K562 (cell line): Measurements from ENCODE around the gene NPC1. TPM values are rescaled to one million over a fixed set of nuclear protein-coding genes. Genes with fewer than 3 reads are reported as not detected.

Source experiments
- ATAC-seq: fragments of 200-7000 bp; cut with Tn5 transposase; 3 replicates; pipeline ENCODE4 v1.9.1; 2020; ENCODE audit warnings: moderate library complexity
- BruUV-seq: library from RNA; stranded (reverse); fragments of 400-500 nt; replicated peaks from 2 replicates; lab custom pipeline; 2021; lab: Mats Ljungman, UMichigan
- CTCF ChIA-PET: fragments of 300-600 bp; formaldehyde crosslinking; extraction: SDS; loops from one replicate; lab custom pipeline; 2021; ENCODE audit warnings: low intra/inter-chr PET ratio; lab: Yijun Ruan, JAX
- POLR2A ChIA-PET: fragments of 300-600, 350-650 bp; sonication (Branson Sonifier 250); formaldehyde crosslinking; extraction: SDS; loops from one replicate; lab custom pipeline; 2021; ENCODE audit warnings: antibody characterized with exemption, inconsistent platforms; lab: Yijun Ruan, JAX
- DNase-seq, 4 experiments: peaks; one replicate each; pipeline versions ENCODE4 v3.0.0 to v3.0.0-alpha.2; 2011 to 2018; ENCODE audit warnings: low spot score in 3 of 4, mixed read lengths in 3 of 4; ENCODE audit errors: extremely low read depth in 1 of 4
- FAIRE-seq: peaks from 2 replicates; lab custom pipeline; 2011; peaks lifted over from hg19 to GRCh38; lab: Jason Lieb, UNC
- H2AFZ ChIP-seq: 2 replicates; pipeline ENCODE4 v1.6.0; 2011; ENCODE audit warnings: low read depth, low read length, control low read depth, inconsistent platforms
- H3K27ac ChIP-seq: fragments of 200-600 bp; 3 replicates; pipeline ENCODE4 v1.8.0; 2011; ENCODE audit warnings: low read depth, mild to moderate bottlenecking, control low read depth, inconsistent platforms, low read length, moderate library complexity, mixed read lengths; ENCODE audit errors: extremely low read depth
- H3K27me3 ChIP-seq, 2 experiments: fragments of 300-600 bp in 1 of 2; 2 replicates in 1 of 2; 3 replicates in 1 of 2; pipeline versions ENCODE4 v1.6.0 to v1.8.0; 2011; ENCODE audit warnings: inconsistent platforms in 2 of 2, low read length in 2 of 2, mild to moderate bottlenecking in 1 of 2, mixed read lengths in 1 of 2, moderate library complexity in 1 of 2; ENCODE audit not compliant: control insufficient read depth in 2 of 2, insufficient read depth in 2 of 2
- H3K36me3 ChIP-seq: fragments of 300-600 bp; 3 replicates; pipeline ENCODE4 v1.8.0; 2011; ENCODE audit warnings: mild to moderate bottlenecking, low read length, inconsistent platforms; ENCODE audit not compliant: control insufficient read depth, insufficient read depth
- H3K4me1 ChIP-seq, 2 experiments: fragments of 200-600 bp in 1 of 2; replicated peaks in 1 of 2; 2 replicates in 1 of 2; 3 replicates in 1 of 2; pipeline versions ENCODE4 v1.5.1 to v1.8.0; 2011; ENCODE audit warnings: inconsistent platforms in 2 of 2, low read length in 2 of 2, mild to moderate bottlenecking in 1 of 2, mixed read lengths in 1 of 2, moderate library complexity in 1 of 2; ENCODE audit not compliant: control insufficient read depth in 2 of 2, insufficient read depth in 2 of 2
- H3K4me2 ChIP-seq: 2 replicates; pipeline ENCODE4 v1.6.1; 2011; ENCODE audit warnings: low read length, control low read depth, inconsistent platforms, mixed read lengths; ENCODE audit not compliant: insufficient read depth
- H3K4me3 ChIP-seq: fragments of 200-600 bp; sonication (generic), shearing (Covaris generic); 2 replicates; pipeline ENCODE4 v1.5.1; 2016; ENCODE audit warnings: control low read depth, inconsistent platforms
- H3K79me2 ChIP-seq: fragments of 200-600 bp; 3 replicates; pipeline ENCODE4 v1.8.0; 2011; ENCODE audit warnings: low read length, inconsistent platforms; ENCODE audit not compliant: control insufficient read depth, insufficient read depth
- H3K9ac ChIP-seq, 2 experiments: 2 replicates each; pipeline versions ENCODE4 v1.6.0 to v1.6.1; 2011; ENCODE audit warnings: low read depth in 2 of 2, low read length in 2 of 2, control low read depth in 1 of 2, inconsistent platforms in 1 of 2, mild to moderate bottlenecking in 1 of 2, mixed read lengths in 1 of 2; ENCODE audit not compliant: insufficient read depth in 1 of 2
- H3K9me1 ChIP-seq: one replicate; pipeline ENCODE4 v1.6.0; 2011; ENCODE audit warnings: inconsistent platforms, mild to moderate bottlenecking, low read length, moderate library complexity; ENCODE audit not compliant: control insufficient read depth, insufficient read depth
- H3K9me3 ChIP-seq: replicated peaks from 2 replicates; pipeline ENCODE4 v1.5.1; 2011; ENCODE audit warnings: low read depth, low read length, inconsistent platforms; ENCODE audit not compliant: control insufficient read depth, insufficient read depth
- H4K20me1 ChIP-seq: replicated peaks from 2 replicates; pipeline ENCODE4 v1.6.1; 2011; ENCODE audit warnings: low read length, inconsistent platforms, mixed read lengths; ENCODE audit not compliant: control insufficient read depth, insufficient read depth
- RBBP5 ChIP-seq: fragments of 200-600 bp; sonication (generic); IDR thresholded peaks from 2 replicates; pipeline ENCODE4 v1.6.1; 2012; ENCODE audit warnings: borderline replicate concordance, mild to moderate bottlenecking, low read length, control low read depth, inconsistent platforms; ENCODE audit not compliant: insufficient read depth, poor library complexity, severe bottlenecking
- ZZZ3 ChIP-seq: fragments of 450-650 bp; IDR thresholded peaks from 2 replicates; pipeline ENCODE4 v1.6.1; 2016; ENCODE audit warnings: antibody characterized with exemption, mild to moderate bottlenecking, moderate library complexity
- WGBS: fragments of 100-300 bp; shearing (Covaris generic); methylation state at CpG from one replicate; pipeline ENCODE4 v1.1.6; 2016; ENCODE audit warnings: low coverage, mixed read lengths; ENCODE audit not compliant: insufficient coverage; ENCODE audit errors: missing lambda C conversion rate; 5-methylcytosine and 5-hydroxymethylcytosine counted together
- in situ Hi-C: fragments of 300-500 bp; cut with MboI; formaldehyde crosslinking; loops from 4 replicates; pipeline ENCODE4 v1.15.0; 2018; ENCODE audit warnings: inconsistent platforms, mixed read lengths
- intact Hi-C: fragments of 100-400 bp; cut with micrococcal nuclease; formaldehyde crosslinking; loops from 2 replicates; pipeline ENCODE4 v1.14.2; 2022
- polyA plus RNA-seq, 8 experiments: library from polyadenylated mRNA; depleted of rRNA in 4 of 8; stranded (reverse) in 5 of 8; unstranded in 3 of 8; fragments of >200 nt; fragmentation: Nextera tagmentation in 2 of 8; fragmentation: Illumina TruSeq in 1 of 8; extraction: Ambion mirVana in 2 of 8; extraction: Trizol in 1 of 8; gene quantifications; 2 replicates each; pipeline versions ENCODE4 v1.2.1 to v1.2.3, GENCODE V29; 2011 to 2014; ENCODE audit warnings: inconsistent platforms in 1 of 8, missing spikeins in 1 of 8
- total RNA-seq, 7 experiments: library from RNA; depleted of rRNA in 6 of 7; stranded (reverse); fragments of >200 nt in 6 of 7; fragmentation: Illumina TruSeq in 2 of 7; extraction: Trizol in 2 of 7; gene quantifications; 2 replicates each; pipeline versions ENCODE4 v1.2.1 to v1.2.3, GENCODE V29; 2011 to 2021; ENCODE audit warnings: low replicate concordance in 1 of 7
- TF ChIP-seq, protein P1 (sequence below): fragments of 450-650 bp; IDR thresholded peaks from 2 replicates; pipeline ENCODE4 v1.6.1; 2017; ENCODE audit warnings: antibody characterized with exemption
- TF ChIP-seq, protein P2 (sequence below): fragments of 200-600 bp; sonication (generic); IDR thresholded peaks from one replicate; pipeline ENCODE4 v1.6.1; 2012; ENCODE audit warnings: mild to moderate bottlenecking, low read depth, low read length, inconsistent platforms

NPC1 gene
- total and polyA plus RNA-seq, 9 of the 15 experiments (the other 6 are each of a cell fraction or from before 2014, with no cell fraction given): 17.1 to 45.9 (median 27.6) TPM

DNA sequence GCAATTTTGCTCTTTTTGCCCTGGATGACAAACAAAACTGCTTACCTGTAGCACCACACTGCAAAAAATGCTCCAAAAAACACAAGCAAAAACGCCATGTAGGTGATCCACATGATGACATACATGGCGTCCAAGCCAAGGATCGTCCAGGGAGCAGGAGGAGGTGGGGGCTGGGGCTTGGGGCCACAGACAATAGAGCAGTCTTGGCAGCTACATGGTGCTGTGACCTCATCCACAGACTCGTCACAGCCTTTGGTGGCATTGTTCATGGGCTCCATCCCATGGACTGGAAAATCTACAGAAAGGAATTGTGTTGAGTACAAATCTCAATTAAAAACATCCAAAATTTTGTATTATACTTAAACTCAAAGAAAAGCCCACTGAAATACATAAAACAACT is 26.1 kb downstream of the NPC1 start:
- Histone ChIP-seq H3K4me1 (no peaks in the 10 kb centered on the region), H3K9ac (no peak overlapping the region), H3K79me2 (no peaks in the 10 kb centered on the region), H3K4me2 (no peak overlapping the region), H3K9me1 (no peaks in the 10 kb centered on the region), H3K27me3 (no peaks in the 10 kb centered on the region), H2AFZ (no peak overlapping the region), H4K20me1 (no peaks in the 10 kb centered on the region), H3K36me3 (peaks cover 78% of the 10 kb centered on the region), H3K9me3 (no peaks in the 10 kb centered on the region), H3K27ac (no peak overlapping the region), H3K4me3 (no peak overlapping the region)
- FAIRE-seq: no peak
- ChIA-PET CTCF (no interaction called here), POLR2A (interaction anchor here (0.8 kb wide), 1 partner anchor 32 kb away, joined by 3 read pairs; no protein-coding TSS in a partner anchor)
- 76% methylated on average over 4 of the region's 4 CpGs for WGBS
- no peak for ATAC-seq
- BruUV-seq: no TSS peak
- in situ Hi-C loops: no loop called here
- DNase-seq: no peak
- intact Hi-C loops: no loop called here
- TF ChIP-seq ZZZ3 (no peak), RBBP5 (no peak)
- TF ChIP-seq, protein P1, sequence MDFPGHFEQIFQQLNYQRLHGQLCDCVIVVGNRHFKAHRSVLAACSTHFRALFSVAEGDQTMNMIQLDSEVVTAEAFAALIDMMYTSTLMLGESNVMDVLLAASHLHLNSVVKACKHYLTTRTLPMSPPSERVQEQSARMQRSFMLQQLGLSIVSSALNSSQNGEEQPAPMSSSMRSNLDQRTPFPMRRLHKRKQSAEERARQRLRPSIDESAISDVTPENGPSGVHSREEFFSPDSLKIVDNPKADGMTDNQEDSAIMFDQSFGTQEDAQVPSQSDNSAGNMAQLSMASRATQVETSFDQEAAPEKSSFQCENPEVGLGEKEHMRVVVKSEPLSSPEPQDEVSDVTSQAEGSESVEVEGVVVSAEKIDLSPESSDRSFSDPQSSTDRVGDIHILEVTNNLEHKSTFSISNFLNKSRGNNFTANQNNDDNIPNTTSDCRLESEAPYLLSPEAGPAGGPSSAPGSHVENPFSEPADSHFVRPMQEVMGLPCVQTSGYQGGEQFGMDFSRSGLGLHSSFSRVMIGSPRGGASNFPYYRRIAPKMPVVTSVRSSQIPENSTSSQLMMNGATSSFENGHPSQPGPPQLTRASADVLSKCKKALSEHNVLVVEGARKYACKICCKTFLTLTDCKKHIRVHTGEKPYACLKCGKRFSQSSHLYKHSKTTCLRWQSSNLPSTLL: no peak
- TF ChIP-seq, protein P2, sequence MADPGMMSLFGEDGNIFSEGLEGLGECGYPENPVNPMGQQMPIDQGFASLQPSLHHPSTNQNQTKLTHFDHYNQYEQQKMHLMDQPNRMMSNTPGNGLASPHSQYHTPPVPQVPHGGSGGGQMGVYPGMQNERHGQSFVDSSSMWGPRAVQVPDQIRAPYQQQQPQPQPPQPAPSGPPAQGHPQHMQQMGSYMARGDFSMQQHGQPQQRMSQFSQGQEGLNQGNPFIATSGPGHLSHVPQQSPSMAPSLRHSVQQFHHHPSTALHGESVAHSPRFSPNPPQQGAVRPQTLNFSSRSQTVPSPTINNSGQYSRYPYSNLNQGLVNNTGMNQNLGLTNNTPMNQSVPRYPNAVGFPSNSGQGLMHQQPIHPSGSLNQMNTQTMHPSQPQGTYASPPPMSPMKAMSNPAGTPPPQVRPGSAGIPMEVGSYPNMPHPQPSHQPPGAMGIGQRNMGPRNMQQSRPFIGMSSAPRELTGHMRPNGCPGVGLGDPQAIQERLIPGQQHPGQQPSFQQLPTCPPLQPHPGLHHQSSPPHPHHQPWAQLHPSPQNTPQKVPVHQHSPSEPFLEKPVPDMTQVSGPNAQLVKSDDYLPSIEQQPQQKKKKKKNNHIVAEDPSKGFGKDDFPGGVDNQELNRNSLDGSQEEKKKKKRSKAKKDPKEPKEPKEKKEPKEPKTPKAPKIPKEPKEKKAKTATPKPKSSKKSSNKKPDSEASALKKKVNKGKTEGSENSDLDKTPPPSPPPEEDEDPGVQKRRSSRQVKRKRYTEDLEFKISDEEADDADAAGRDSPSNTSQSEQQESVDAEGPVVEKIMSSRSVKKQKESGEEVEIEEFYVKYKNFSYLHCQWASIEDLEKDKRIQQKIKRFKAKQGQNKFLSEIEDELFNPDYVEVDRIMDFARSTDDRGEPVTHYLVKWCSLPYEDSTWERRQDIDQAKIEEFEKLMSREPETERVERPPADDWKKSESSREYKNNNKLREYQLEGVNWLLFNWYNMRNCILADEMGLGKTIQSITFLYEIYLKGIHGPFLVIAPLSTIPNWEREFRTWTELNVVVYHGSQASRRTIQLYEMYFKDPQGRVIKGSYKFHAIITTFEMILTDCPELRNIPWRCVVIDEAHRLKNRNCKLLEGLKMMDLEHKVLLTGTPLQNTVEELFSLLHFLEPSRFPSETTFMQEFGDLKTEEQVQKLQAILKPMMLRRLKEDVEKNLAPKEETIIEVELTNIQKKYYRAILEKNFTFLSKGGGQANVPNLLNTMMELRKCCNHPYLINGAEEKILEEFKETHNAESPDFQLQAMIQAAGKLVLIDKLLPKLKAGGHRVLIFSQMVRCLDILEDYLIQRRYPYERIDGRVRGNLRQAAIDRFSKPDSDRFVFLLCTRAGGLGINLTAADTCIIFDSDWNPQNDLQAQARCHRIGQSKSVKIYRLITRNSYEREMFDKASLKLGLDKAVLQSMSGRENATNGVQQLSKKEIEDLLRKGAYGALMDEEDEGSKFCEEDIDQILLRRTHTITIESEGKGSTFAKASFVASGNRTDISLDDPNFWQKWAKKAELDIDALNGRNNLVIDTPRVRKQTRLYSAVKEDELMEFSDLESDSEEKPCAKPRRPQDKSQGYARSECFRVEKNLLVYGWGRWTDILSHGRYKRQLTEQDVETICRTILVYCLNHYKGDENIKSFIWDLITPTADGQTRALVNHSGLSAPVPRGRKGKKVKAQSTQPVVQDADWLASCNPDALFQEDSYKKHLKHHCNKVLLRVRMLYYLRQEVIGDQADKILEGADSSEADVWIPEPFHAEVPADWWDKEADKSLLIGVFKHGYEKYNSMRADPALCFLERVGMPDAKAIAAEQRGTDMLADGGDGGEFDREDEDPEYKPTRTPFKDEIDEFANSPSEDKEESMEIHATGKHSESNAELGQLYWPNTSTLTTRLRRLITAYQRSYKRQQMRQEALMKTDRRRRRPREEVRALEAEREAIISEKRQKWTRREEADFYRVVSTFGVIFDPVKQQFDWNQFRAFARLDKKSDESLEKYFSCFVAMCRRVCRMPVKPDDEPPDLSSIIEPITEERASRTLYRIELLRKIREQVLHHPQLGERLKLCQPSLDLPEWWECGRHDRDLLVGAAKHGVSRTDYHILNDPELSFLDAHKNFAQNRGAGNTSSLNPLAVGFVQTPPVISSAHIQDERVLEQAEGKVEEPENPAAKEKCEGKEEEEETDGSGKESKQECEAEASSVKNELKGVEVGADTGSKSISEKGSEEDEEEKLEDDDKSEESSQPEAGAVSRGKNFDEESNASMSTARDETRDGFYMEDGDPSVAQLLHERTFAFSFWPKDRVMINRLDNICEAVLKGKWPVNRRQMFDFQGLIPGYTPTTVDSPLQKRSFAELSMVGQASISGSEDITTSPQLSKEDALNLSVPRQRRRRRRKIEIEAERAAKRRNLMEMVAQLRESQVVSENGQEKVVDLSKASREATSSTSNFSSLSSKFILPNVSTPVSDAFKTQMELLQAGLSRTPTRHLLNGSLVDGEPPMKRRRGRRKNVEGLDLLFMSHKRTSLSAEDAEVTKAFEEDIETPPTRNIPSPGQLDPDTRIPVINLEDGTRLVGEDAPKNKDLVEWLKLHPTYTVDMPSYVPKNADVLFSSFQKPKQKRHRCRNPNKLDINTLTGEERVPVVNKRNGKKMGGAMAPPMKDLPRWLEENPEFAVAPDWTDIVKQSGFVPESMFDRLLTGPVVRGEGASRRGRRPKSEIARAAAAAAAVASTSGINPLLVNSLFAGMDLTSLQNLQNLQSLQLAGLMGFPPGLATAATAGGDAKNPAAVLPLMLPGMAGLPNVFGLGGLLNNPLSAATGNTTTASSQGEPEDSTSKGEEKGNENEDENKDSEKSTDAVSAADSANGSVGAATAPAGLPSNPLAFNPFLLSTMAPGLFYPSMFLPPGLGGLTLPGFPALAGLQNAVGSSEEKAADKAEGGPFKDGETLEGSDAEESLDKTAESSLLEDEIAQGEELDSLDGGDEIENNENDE: no peak
